Keratinocyte (primary cell): ENCODE data around the gene C22orf15. TPM values are rescaled to one million over a fixed set of nuclear protein-coding genes. Genes with fewer than 3 reads are reported as not detected.

Source experiments
- DNase-seq: peaks from one replicate; pipeline ENCODE4 v3.0.0-alpha.2; 2011; ENCODE audit warnings: low read depth, missing footprints, low spot score
- FAIRE-seq: peaks from 2 replicates; lab custom pipeline; 2011; peaks lifted over from hg19 to GRCh38; lab: Jason Lieb, UNC
- H2AFZ ChIP-seq: 2 replicates; pipeline ENCODE4 v1.6.0; 2012; ENCODE audit warnings: low read length, control low read depth, inconsistent platforms; ENCODE audit not compliant: control insufficient read depth
- H3K27ac ChIP-seq: 2 replicates; pipeline ENCODE4 v1.5.1; 2011; ENCODE audit warnings: low read length; ENCODE audit not compliant: control insufficient read depth, insufficient read depth
- H3K27me3 ChIP-seq: 3 replicates; pipeline ENCODE4 v1.6.0; 2011; ENCODE audit warnings: low read length; ENCODE audit not compliant: control insufficient read depth, insufficient read depth; ENCODE audit errors: extremely low read depth
- H3K36me3 ChIP-seq, 2 experiments: 2 replicates in 1 of 2; 3 replicates in 1 of 2; pipeline ENCODE4 v1.5.1; 2011; ENCODE audit warnings: low read length in 2 of 2, mild to moderate bottlenecking in 1 of 2; ENCODE audit not compliant: control insufficient read depth in 2 of 2, insufficient read depth in 2 of 2; ENCODE audit errors: extremely low read depth in 1 of 2
- H3K4me1 ChIP-seq: 3 replicates; pipeline ENCODE4 v1.5.1; 2011; ENCODE audit warnings: low read length; ENCODE audit not compliant: control insufficient read depth, insufficient read depth; ENCODE audit errors: extremely low read depth
- H3K4me2 ChIP-seq: 3 replicates; pipeline ENCODE4 v1.6.0; 2011; ENCODE audit warnings: low read depth, low read length; ENCODE audit not compliant: control insufficient read depth, insufficient read depth; ENCODE audit errors: extremely low read depth
- H3K4me3 ChIP-seq, 3 experiments: fragments of 200-600 bp in 1 of 3; sonication (generic) in 1 of 3; 2 replicates in 2 of 3; 3 replicates in 1 of 3; pipeline ENCODE4 v1.5.1; 2011 to 2016; ENCODE audit warnings: low read length in 3 of 3, mild to moderate bottlenecking in 3 of 3, control low read depth in 2 of 3, inconsistent platforms in 1 of 3, low read depth in 1 of 3, mixed read lengths in 1 of 3, mixed run types in 1 of 3, moderate library complexity in 1 of 3; ENCODE audit not compliant: control insufficient read depth in 2 of 3, insufficient read depth in 2 of 3; ENCODE audit errors: extremely low read depth in 1 of 3
- H3K79me2 ChIP-seq: 2 replicates; pipeline ENCODE4 v1.6.0; 2012; ENCODE audit warnings: low read length; ENCODE audit not compliant: control insufficient read depth, insufficient read depth
- H3K9ac ChIP-seq: 3 replicates; pipeline ENCODE4 v1.6.0; 2011; ENCODE audit warnings: low read length; ENCODE audit not compliant: control insufficient read depth, insufficient read depth; ENCODE audit errors: extremely low read depth
- H3K9me1 ChIP-seq: 3 replicates; pipeline ENCODE4 v1.6.0; 2011; ENCODE audit warnings: low read length; ENCODE audit not compliant: control insufficient read depth, insufficient read depth; ENCODE audit errors: extremely low read depth
- H3K9me3 ChIP-seq: 2 replicates; pipeline ENCODE4 v1.5.1; 2012; ENCODE audit warnings: low read depth, low read length; ENCODE audit not compliant: control insufficient read depth
- H4K20me1 ChIP-seq: 3 replicates; pipeline ENCODE4 v1.6.0; 2011; ENCODE audit warnings: low read length; ENCODE audit not compliant: control insufficient read depth, insufficient read depth; ENCODE audit errors: extremely low read depth
- CTCF ChIP-seq, 3 experiments: IDR thresholded peaks in 1 of 3; conservative IDR thresholded peaks in 1 of 3; optimal IDR thresholded peaks in 1 of 3; 2 replicates in 2 of 3; 3 replicates in 1 of 3; pipeline versions ENCODE3 to v1.5.1; 2011; ENCODE audit warnings: low read length in 3 of 3, mild to moderate bottlenecking in 3 of 3, moderate library complexity in 2 of 3, control low read depth in 1 of 3, inconsistent platforms in 1 of 3; ENCODE audit not compliant: insufficient read depth in 2 of 3; ENCODE audit errors: extremely low read depth in 1 of 3
- EZH2 ChIP-seq: IDR thresholded peaks from one replicate; pipeline ENCODE4 v1.6.1; 2012; ENCODE audit warnings: inconsistent platforms, mild to moderate bottlenecking, low read length, moderate library complexity
- dilution Hi-C: fragments of 300-500 bp; cut with MboI; formaldehyde crosslinking; loops from one replicate; pipeline ENCODE4 v1.7.0; 2020; ENCODE audit warnings: low sequenced_read_pairs; ENCODE audit not compliant: extremely low pct_ligation_motif_present
- polyA plus RNA-seq, 5 experiments: library from polyadenylated mRNA; depleted of rRNA in 3 of 5; stranded (reverse) in 3 of 5; stranded (forward) in 1 of 5; unstranded in 1 of 5; fragments of >200 nt; gene quantifications; 1 replicate in 1 of 5; 2 replicates in 3 of 5; 3 replicates in 1 of 5; pipeline versions ENCODE4 v1.2.1 to v1.2.3, GENCODE V29; 2011 to 2012; ENCODE audit warnings: missing spikeins in 2 of 5, low read depth in 1 of 5, low replicate concordance in 1 of 5

Gene C22orf15
- polyA plus RNA-seq, 1 donor (not counting 4 experiments of a cell fraction or from before 2014, with no cell fraction given), result not detected

- H3K4me1 ChIP-seq, result peaks cover 11% of the 10 kb centered on the region
- no peaks in the 10 kb centered on the region for H3K36me3 ChIP-seq
- peak overlapping the region; percentile 86 for H3K27ac ChIP-seq
- no peaks in the 10 kb centered on the region for H4K20me1 ChIP-seq
- DNase-seq (no peak), FAIRE-seq (no peak)
- H3K4me2 ChIP-seq, result peak overlapping the region; percentile 77
- peak overlapping the region; percentile 93 for H2AFZ ChIP-seq
- peak overlapping the region; percentile 62 to 86 (median 82) for H3K4me3 ChIP-seq
- no peaks in the 10 kb centered on the region for H3K9me1 ChIP-seq
- dilution Hi-C loops, result no loop called here
- no peaks in the 10 kb centered on the region for H3K9me3 ChIP-seq
- peak overlapping the region; percentile 90 for H3K9ac ChIP-seq
- no peak for TF ChIP-seq CTCF (optimal IDR thresholded peaks at IDR 0.05 in 1 of 3, IDR thresholded peaks at IDR 0.05 in 1 of 3, conservative IDR thresholded peaks at IDR 0.05 in 1 of 3; ENCODE audit: extremely low read depth in 1 of 3, insufficient read depth in 2 of 3, low read length in 3 of 3)
- no peak for TF ChIP-seq EZH2
- H3K27me3 ChIP-seq, result no peaks in the 10 kb centered on the region
- H3K79me2 ChIP-seq, result peaks cover 3% of the 10 kb centered on the region
Measured at GRCh38 chr22:23751441-23751996, 11.3 kb upstream of the C22orf15 start.

- Histone ChIP-seq H3K9ac (no peak overlapping the region), H3K27me3 (no peaks in the 10 kb centered on the region), H2AFZ (no peak overlapping the region), H3K4me3 (no peak overlapping the region), H3K4me1 (peaks cover 11% of the 10 kb centered on the region), H3K79me2 (peaks cover 3% of the 10 kb centered on the region), H3K9me3 (no peaks in the 10 kb centered on the region), H3K27ac (no peak overlapping the region), H4K20me1 (no peaks in the 10 kb centered on the region), H3K4me2 (peak overlapping the region; percentile 77), H3K9me1 (no peaks in the 10 kb centered on the region), H3K36me3 (no peaks in the 10 kb centered on the region)
- DNase-seq (no peak), FAIRE-seq (no peak)
- dilution Hi-C loops, result no loop called here
- TF ChIP-seq CTCF (optimal IDR thresholded peaks at IDR 0.05 in 1 of 3, IDR thresholded peaks at IDR 0.05 in 1 of 3, conservative IDR thresholded peaks at IDR 0.05 in 1 of 3; ENCODE audit: extremely low read depth in 1 of 3, insufficient read depth in 2 of 3, low read length in 3 of 3), result no peak
- TF ChIP-seq EZH2, result no peak
Measured at GRCh38 chr22:23752090-23752691, 10.6 kb upstream of the C22orf15 start.
